Activated CD8-positive, alpha-beta memory T cell treated with anti-CD3 and anti-CD28 coated beads, Interleukin-2, amount 50 U/mL, for 48 hours (primary cell): Measurements from ENCODE around the gene PLK3.
"Not testable (repeated sequence)": the region's sequence is repeated elsewhere in the genome, so short reads cannot be mapped to it uniquely, and the experiment has no call there.

Source experiments
- DNase-seq: peaks from one replicate; pipeline ENCODE4 v3.0.0-alpha.2; 2020

The PLK3 gene

DNA sequence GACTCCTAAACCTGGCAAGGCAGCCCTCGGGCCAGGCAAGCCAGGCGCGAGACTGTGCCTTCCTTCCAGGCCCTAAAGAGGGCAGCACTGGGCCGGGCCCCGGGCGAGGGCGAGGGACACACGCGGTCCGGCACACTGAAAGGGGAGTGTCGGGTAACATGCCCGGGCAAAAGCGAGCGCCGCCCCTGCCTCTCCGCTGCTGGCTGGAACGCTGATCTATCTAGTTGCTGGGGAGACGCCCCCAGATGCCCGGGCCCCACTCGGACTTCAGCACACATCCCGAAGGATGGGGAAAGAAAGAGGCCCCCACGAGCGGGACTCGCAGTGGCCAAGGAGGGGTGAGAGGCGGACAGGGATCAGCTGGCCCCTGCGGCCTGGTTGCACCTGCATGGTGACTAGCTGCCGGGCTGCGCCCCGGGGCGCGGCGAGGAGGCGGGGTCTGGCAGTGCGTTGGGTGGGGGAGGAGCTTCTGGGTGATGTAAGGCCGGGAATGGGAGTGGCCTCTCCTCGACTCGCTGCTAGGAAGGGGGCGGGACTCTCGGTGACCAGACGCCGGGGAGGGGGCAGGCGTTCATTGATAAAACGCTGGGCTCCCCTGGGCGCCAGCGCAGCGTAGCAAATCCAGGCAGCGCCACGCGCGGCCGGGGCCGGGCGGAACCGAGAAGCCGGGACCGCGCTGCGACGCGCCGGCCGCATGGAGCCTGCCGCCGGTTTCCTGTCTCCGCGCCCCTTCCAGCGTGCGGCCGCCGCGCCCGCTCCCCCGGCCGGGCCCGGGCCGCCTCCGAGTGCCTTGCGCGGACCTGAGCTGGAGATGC is at the start of gene PLK3:
TSS of gene PLK3 (plus strand) at position 608 of the 815 bp plus-strand sequence. CDS start at position 695, 87 bp downstream.
- peak; percentile 97 for DNase-seq

DNA sequence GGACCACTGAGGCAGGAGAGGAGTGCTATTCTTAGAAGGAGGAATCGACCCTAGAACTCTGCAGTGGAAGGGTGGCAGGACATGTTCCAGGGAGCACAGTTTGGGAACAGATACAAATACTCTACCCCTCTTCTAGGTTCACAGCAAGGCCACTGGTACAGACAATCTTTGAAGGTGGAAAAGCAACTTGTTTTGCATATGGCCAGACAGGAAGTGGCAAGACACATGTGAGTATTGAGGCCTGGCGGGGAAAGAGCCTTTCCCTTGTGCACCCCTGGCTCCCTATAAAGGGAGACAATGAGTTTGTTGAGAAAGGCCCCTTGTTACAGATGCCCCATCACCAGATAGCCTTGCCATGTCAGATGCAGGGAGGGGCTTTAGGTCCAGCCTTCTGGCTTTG is 42.8 kb upstream of the PLK3 start:
- no peak for DNase-seq

DNA sequence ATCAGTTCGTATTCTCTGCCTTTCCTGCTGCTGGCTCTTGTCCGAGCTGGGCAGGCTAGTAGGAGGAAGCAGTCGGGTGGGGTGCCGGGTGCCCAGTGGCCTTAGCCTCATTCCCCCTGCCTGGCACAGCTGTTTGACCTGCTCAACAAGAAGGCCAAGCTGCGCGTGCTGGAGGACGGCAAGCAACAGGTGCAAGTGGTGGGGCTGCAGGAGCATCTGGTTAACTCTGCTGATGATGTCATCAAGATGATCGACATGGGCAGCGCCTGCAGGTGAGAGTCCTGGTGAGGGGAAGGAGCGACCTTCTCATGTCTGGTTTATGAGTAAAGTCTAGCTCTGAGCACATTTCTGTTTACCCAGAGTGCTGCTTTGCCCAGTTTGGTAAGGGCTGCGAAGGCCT is 41.1 kb upstream of the PLK3 start:
- DNase-seq: no peak

DNA sequence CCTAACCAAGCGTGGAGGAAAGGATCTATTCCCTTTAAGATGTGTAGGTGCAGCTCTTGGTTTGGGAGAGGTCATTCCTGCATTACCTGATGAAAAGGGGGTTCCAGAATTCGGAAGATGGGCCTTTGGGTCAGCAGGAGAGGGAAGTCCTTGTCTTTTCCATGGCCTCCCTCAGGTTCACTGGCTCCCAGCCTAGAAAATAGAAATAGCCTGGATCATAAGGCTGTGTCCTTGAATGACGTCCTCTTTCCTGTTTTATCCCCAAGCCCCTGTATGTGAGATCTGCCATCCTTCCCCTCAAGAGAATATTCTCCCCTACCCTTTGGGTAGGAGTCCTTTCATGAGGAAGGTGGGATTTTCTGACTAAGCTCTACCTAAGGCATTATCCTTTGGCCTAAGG is 39.3 kb upstream of the PLK3 start:
- no peak for DNase-seq

DNA sequence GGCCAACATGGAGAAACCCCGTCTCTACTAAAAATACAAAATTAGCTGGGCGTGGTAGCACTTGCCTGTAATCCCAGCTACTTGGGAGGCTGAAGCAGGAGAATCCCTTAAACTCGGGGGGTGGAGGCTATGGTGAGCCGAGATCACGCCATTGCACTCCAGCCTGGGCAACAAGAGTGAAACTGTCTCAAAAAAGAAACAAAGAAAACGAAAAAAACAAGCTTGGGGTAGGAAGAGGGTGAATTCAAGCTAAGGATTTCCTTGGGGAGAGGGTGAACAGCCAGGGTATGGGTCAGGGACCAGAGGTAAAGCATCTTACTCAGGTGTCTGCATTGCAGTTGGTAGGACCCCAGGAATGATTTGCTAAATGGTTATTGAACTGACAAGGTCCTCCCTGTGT is 33.8 kb upstream of the PLK3 start:
- not testable (repeated sequence) for DNase-seq

DNA sequence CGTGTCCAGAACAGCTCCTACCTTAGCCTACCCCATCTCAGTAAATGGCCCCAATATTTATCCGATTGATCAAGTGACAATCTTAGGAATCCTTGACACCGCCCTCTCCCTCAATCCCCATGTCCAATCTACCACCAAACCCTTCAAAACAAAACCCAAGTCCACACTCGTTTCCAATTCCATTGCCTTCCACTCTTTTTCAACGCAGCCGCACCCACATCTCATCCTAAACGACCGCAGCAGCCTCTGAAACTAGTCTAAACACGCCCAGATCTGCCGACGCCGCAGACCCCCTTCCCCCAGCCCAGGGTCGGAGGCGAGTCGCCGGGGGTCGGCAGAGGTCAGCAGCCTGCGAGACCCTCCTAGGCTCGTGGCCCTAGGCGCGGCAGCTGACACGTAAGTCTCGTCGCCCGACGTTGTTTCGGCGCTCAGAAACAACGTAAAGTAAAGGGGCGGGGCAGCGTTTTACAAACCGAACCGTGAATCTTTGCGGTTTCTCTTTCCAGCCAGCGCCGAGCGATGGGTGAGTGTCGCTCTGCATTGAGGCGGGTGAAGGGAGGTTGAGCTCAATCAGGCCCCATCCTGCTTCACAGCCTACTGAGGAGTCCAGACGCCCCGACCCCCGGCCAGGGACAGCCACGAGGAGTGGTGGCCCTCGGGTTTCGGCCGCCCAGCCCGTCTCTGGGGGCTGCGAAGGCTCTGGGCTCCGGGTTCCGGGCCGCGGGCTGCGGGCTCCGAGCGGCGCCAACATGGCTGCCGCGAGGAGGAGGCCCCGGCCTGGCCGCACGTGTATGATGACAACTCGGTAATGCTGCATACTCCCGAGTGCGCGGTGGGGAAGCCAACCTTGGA is 24.9 kb upstream of the PLK3 start, which contains the start of gene RPS8:
TSS of gene RPS8 (plus strand) at position 463 of the 852 bp plus-strand sequence. CDS start at position 520, 57 bp downstream.
- peak; percentile 91 for DNase-seq

DNA sequence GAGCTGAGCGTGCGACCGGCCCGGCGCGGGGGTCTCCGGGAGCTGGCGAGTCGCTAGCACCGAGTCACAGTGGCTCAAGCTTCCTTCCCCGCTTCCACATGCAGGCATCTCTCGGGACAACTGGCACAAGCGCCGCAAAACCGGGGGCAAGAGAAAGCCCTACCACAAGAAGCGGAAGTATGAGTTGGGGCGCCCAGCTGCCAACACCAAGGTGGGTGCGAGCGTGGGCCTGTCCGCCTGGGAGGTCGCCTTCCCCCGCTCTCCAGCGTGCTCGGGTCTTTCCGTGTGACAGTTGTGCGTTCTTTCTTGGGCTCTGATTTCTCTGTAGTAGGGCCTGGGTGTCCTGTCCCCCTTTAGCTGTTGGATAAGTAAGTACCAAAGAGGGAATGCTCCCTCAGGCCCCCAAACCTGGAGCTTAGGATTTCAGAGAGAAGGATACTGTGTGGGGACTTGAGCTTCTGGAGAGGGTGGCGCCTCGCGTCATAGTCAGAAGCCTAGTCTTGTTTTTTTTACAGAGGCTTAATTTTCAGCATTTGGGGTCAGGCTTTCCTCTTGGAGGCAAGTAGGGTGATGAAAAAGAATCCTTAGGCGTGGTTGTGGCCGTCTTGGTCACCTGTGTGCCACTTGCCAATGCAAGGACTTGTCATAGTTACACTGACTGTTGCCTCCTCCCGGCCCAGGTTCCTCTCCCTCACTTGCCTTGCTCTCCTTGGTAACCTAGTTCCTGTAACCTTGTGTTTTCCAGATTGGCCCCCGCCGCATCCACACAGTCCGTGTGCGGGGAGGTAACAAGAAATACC is 24.0 kb upstream of the PLK3 start:
- peak; percentile 68 for DNase-seq

DNA sequence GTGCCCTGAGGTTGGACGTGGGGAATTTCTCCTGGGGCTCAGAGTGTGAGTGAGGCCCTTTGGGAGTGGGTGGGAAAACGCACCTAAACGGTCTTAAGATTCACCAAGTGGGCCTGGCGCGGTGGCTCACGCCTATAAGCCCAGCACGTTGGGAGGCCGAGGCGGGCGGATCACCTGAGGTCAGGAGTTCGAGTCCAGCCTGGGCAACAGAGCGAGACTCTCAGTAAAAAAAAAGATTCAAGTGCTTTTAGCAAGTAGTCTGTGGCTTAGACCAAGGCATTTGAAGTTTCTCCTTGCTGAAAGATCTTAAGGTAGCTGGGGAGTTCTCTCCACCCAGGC is 23.5 kb upstream of the PLK3 start:
- DNase-seq: no peak

DNA sequence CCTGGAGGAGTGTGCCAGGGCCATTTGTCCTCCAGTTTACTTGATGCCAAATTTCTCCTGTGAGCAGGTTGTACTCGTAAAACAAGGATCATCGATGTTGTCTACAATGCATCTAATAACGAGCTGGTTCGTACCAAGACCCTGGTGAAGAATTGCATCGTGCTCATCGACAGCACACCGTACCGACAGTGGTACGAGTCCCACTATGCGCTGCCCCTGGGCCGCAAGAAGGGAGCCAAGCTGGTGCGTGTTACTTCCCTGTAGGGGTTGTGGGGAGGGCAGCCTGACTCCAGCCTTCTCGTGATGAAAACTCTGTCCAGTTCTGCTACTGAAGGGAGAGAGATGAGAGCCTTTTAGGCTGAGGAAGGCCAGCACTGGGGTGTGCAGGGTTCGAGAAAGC is 22.6 kb upstream of the PLK3 start:
- DNase-seq: no peak

DNA sequence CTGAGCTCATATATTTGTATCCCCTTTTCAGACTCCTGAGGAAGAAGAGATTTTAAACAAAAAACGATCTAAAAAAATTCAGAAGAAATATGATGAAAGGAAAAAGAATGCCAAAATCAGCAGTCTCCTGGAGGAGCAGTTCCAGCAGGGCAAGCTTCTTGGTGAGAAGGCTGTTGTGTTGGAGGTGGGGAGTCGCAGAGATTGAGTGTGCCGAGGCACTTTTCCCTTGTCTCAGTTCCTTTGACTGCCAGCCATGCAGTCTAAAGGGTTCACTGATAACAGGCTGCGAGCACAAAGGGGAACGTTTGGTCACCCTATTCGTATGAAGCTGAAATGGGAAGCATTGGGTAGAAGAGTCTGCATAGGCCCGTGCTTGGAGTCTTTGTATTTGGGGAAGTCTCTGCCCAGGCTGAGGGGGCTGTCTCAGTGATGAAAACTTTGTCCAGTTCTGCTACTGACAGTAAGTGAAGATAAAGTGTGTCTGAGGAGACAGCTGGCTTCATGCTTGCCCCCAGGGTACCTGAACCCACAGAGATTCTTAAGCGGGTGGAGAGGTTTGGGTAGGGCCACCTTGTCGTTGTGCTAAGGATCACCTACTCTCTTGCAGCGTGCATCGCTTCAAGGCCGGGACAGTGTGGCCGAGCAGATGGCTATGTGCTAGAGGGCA is 22.1 kb upstream of the PLK3 start:
- DNase-seq: no peak

DNA sequence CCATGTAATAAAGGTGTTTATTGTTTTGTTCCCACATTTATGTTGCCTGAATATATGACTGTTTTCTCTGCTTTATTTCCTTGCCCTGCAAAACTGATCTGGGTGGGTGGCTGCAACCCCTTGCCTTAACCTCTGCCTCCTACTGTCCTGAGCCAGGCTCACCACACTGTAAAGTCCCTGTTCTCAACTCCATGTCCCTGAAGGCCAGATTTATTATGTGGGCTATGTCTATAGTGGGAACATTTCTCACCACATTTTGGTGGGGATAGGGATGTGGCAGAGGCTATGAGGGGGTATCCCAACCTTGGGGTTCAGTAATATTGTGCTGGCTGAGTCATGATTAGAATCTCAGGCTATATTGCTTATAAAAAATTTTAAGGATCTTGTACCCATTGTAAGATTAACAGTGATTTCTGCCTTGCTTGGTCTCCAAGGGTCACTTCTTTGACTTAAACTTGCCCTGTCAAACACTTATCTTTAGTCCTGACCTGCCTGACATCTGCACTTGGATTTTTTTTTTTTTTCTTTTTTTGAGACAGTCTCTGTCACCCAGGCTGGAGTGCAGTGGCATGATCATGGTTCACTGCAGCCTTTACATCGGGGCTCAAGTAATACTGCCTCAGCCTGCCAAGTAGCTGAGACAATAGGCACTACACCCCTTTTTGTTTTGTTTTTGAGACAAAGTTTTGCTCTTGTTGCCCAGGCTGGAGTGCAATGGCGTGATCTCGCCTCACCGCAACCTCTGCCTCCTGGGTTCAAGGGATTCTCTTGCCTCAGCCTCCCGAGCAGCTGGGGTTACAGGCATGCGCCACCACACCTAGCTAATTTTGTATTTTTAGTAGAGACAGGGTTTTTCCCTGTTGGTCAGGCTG is 21.2 kb upstream of the PLK3 start:
- no peak for DNase-seq

DNA sequence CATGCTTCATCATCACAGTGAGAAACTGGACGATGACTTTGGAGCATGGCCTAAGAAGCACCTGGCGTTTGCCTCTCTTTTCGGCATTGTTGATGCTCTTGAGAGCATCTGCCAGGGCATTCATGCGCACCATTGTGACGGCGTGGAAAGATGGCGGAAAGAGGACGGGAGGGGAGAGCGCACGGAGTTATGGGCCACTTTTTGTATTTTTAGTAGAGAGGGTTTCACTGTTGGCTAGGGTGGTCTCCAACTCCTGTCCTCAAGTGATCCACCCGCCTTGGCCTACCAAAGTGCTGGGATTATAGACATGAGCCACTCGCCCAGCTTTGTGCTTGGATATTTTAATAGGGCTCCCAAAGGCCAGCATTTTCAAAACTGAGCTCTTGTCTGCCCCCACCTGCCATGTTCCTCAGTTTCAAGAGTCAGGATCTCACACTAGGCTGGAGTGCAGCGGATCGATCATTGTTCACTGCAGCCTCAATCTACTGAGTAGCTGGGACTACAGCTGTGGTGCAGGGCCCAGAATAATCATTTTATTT is 19.5 kb upstream of the PLK3 start:
- no peak for DNase-seq

DNA sequence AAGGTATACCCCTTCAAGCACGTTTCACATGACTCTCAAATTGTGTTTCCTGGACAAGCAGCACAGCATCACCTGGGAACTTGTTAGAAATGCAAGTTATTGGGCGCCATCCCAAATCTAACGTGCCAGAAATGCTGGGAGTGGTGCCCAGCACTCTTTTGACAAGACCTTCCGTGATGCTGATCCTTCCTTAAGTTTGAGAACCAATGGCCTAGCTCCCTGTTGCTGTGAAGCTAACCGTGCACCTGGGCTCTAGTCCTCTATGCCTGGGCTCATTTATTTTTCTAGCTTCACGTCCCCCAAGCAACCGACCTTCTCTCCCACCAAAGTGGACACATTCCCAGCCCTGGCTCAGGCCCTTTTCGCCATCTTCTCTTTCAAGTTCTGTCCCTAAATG is 16.5 kb upstream of the PLK3 start:
- peak; percentile 60 for DNase-seq

DNA sequence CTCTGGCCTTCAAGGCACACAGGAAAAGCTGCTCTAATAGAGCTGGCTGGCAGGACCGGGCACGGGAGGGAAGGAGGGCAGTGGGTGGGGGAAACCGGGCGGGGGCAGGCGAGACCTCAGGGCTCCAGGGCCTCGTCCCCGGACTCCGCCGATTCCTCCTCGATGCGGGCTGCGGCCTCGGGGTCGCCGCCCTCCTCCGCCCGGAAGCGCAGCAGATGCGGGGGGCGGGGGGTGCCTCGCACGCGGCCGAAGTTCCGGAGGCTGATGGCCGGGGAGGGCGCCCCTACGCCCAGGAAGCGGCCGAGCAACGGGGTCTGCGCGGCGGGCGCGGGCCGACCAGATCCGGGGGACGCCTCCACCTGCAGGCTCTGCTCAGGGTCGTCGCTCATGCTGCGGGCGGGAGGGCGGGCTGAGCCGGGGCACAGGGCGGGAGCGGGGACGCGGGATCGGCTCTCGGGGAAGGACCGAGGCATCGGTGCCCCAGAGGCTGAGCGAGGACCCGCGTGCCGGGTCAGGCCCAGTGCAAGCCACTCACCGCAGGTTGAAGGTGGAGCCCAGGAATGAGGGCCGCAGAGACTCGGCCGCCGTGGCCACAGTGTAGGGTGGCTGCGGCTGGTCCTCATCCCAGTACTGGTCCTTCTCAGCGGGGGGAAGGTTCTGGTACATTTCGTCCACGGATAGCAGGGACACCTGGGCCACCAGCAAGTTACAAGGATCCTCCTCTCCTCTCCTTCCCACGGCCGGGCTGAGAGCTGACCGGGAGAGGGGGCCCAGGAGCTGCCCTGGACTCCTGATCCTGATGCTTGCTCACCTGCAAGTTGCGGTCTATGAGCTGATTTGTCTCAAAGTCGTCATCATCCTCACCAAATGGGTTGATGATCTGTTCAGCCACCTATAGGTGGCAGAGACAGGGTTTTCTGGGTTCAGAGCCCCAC is 15.8 kb upstream of the PLK3 start:
- peak; percentile 75 for DNase-seq

DNA sequence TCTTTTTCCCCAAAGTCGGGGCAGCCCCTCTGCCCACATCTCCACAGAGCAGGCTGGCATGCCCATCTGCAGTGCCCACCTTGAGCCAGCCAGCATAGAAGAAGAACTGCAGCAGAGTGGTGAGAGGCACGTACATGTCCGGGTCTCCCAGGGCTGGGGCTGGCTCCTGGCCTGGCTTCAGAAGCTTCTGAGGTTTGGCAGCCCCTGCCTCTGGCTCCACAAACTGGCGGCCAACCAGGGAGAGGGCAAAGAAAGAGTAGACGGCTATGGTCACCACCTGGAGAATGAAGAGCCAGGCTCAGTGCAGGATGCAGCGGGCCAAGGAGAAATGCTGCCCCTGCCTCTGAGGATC is 15.2 kb upstream of the PLK3 start:
- DNase-seq: peak; percentile 68

DNA sequence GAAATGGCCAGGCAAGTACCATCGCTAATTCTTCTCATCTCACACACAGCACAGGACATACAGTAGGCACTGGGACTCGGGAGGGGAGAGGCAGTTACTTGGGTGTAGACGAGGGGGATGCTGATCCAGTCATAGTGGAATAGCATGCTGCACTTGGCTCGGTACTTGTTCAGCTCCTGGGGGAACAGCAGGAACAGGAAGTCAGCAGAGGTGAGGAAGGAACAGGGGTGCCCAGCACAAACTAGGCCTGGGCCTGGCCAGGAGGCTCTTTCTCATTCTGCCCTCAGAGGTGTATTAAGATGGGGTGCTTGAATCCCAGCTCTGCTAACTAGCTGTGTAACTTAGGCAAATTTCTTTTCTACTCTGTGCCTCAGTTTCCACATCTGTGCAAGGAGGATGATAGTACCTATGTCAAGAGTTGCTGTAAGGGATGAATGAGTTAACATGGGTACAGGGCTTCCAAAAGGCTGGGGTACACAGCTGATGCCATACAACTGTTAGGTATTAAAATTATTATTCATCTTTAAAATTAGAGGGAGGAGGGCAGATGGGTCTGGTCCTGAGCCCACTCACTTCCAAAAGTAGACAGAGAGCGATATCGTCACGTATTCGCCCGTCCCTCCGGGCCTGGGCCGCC is 14.6 kb upstream of the PLK3 start:
- no peak for DNase-seq

DNA sequence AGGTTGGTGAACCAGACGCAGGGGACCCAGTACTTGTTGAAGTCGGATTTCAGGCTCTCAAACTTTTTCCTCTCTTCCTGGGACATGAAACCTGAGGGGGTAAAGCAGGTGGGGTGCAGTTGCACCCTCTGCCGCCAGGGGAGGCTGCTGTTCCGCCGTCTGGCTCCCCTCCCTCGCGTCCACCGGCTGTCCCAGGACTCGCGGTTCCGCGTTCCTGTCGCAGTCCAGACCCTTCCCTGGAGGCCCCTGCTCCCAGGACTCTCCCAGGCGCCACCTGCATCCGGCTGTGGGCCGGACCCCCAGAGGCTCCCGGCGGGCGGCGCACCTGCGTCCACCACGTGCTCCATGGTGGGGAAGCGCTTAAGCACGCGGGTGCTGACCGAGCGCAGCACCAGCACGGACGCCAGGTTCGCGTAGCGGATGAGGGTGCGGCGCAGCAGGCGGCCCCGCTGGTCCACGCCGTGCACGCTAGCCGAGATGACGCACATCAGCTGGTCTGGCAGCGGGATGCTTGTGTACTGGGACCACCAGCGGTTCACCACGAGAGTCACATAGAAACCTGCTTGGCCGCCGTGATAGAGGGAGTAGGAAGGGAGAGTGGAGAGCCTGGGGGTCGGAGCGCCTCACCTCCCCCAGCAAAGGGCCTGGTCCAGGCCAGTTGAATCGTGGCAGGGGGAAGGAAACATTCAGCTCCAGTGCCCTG is 13.9 kb upstream of the PLK3 start:
- peak; percentile 91 for DNase-seq

DNA sequence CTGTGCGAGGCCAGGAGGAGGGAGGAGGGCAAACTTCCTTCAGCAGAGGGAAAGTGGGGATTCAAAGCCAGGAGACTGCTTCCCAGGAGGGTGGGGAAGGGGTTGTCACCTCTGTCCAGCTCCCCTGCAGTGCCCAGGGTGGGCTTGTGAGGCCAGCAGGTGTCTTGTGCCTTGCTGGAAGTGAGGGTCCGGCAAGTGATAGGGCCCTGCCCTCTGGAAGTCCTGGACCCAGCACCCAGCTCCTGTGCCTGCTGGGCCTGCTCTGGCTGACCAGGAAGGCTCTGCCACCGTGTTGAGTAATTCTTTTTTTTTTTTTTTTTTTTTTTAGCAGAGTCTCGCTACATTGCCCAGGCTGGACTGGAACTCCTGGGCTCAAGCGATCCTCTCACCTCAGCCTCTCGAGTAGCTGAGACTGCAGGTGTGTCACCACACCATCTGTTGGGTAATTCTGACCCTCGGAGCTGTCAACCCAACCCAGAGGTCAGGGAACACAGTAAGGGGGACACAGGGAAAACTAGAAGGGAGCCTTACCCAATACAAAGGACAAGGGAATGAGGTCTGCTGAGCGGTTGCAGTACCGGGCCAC is 13.2 kb upstream of the PLK3 start:
- no peak for DNase-seq

DNA sequence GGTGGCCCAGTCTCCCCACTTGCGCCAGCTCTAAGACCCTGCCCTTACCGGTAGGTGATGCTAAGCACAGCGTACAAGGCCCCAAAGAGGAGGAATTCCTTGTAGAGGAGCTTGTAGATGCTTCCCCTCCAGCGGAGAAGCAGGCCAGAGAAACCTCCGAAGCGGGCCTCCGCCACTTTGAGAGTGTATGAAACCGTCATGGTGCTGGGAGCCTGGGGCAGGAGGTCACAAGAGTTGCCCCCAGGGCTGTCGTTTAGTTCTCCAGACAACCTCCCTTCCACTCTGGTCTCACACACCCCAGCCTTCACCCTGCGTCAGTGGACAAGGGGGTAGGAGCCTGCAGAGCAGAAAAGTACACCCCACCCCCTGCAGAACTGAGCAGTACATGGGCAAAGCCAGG is 12.7 kb upstream of the PLK3 start:
- no peak for DNase-seq
